GM23338 (cell line): ENCODE results near the gene MINAR1. TPM values are rescaled to one million over a fixed set of nuclear protein-coding genes. Genes with fewer than 3 reads are reported as not detected.

Source experiments
- ATAC-seq: fragments of 200-7000 bp; cut with Tn5 transposase; 3 replicates; pipeline ENCODE4 v1.9.1; 2020
- DNase-seq: peaks from one replicate; pipeline ENCODE4 v3.0.0-alpha.2; 2015; ENCODE audit warnings: low spot score
- H2AFZ ChIP-seq: fragments of 200-600 bp; sonication (generic); 2 replicates; pipeline ENCODE4 v1.8.0; 2016; ENCODE audit warnings: antibody characterized with exemption, mild to moderate bottlenecking, moderate library complexity
- H3F3A ChIP-seq: fragments of 200-600 bp; sonication (generic); replicated peaks from 2 replicates; pipeline ENCODE4 v1.8.0; 2017; ENCODE audit warnings: antibody characterized with exemption, mixed run types, low read depth
- H3K27ac ChIP-seq: fragments of 200-600 bp; sonication (generic); 2 replicates; pipeline ENCODE4 v1.6.1; 2016; ENCODE audit warnings: low read depth
- H3K27me3 ChIP-seq: fragments of 200-600 bp; sonication (generic); 2 replicates; pipeline ENCODE4 v1.8.0; 2016; ENCODE audit warnings: mild to moderate bottlenecking, mixed run types, moderate library complexity; ENCODE audit not compliant: insufficient read depth
- H3K36me3 ChIP-seq: fragments of 200-600 bp; sonication (generic); 2 replicates; pipeline ENCODE4 v1.8.0; 2016; ENCODE audit warnings: mild to moderate bottlenecking; ENCODE audit not compliant: insufficient read depth
- H3K4me1 ChIP-seq: fragments of 200-600 bp; sonication (generic); 2 replicates; pipeline ENCODE4 v1.8.0; 2016; ENCODE audit warnings: mild to moderate bottlenecking, moderate library complexity; ENCODE audit not compliant: insufficient read depth
- H3K4me2 ChIP-seq: fragments of 200-600 bp; sonication (generic); 2 replicates; pipeline ENCODE4 v1.7.1; 2017; ENCODE audit warnings: mixed run types
- H3K4me3 ChIP-seq: fragments of 200-600 bp; sonication (generic); 2 replicates; pipeline ENCODE4 v1.6.1; 2016; ENCODE audit warnings: mixed run types
- H3K79me2 ChIP-seq: fragments of 200-600 bp; sonication (generic); replicated peaks from 2 replicates; pipeline ENCODE4 v1.8.0; 2017; ENCODE audit warnings: mild to moderate bottlenecking; ENCODE audit not compliant: insufficient read depth
- H3K9me2 ChIP-seq: fragments of 200-600 bp; sonication (generic); 2 replicates; pipeline ENCODE4 v1.8.0; 2017; ENCODE audit not compliant: insufficient read depth
- H4K20me1 ChIP-seq: fragments of 200-600 bp; sonication (generic); replicated peaks from 2 replicates; pipeline ENCODE4 v1.8.0; 2017; ENCODE audit warnings: mild to moderate bottlenecking; ENCODE audit not compliant: insufficient read depth
- H3K27ac Mint-ChIP-seq: 2 replicates; pipeline ENCODE4 v1.8.0; 2020; ENCODE audit warnings: inconsistent platforms, mild to moderate bottlenecking, moderate library complexity, mixed read lengths
- H3K27me3 Mint-ChIP-seq: 3 replicates; pipeline ENCODE4 v1.8.0; 2022; ENCODE audit warnings: low read depth, mild to moderate bottlenecking, moderate library complexity, mixed read lengths, inconsistent platforms; ENCODE audit not compliant: insufficient read depth, poor library complexity
- H3K36me3 Mint-ChIP-seq: 3 replicates; pipeline ENCODE4 v1.8.0; 2021; ENCODE audit warnings: low read depth, mild to moderate bottlenecking, inconsistent platforms, moderate library complexity, mixed read lengths
- H3K4me1 Mint-ChIP-seq: 3 replicates; pipeline ENCODE4 v1.8.0; 2020; ENCODE audit warnings: mild to moderate bottlenecking, inconsistent platforms, mixed read lengths
- H3K4me3 Mint-ChIP-seq: 3 replicates; pipeline ENCODE4 v1.8.0; 2021; ENCODE audit warnings: moderate library complexity, mild to moderate bottlenecking, inconsistent platforms, mixed read lengths
- H3K9me3 Mint-ChIP-seq: 3 replicates; pipeline ENCODE4 v1.8.0; 2020; ENCODE audit warnings: moderate library complexity, mild to moderate bottlenecking, inconsistent platforms, mixed read lengths
- EZH2 ChIP-seq: fragments of 200-600 bp; sonication (generic); IDR thresholded peaks from one replicate; pipeline ENCODE4 v1.8.0; 2017; ENCODE audit warnings: antibody characterized with exemption, mild to moderate bottlenecking, low read depth; ENCODE audit not compliant: unreplicated experiment
- JUNB ChIP-seq: IDR thresholded peaks from one replicate; pipeline ENCODE4 v1.6.1; 2016; ENCODE audit warnings: antibody characterized with exemption; ENCODE audit not compliant: unreplicated experiment
- NANOG ChIP-seq: IDR thresholded peaks from 2 replicates; pipeline ENCODE4 v1.6.1; 2016; ENCODE audit warnings: antibody characterized with exemption, borderline replicate concordance
- STAT1 ChIP-seq: IDR thresholded peaks from one replicate; pipeline ENCODE4 v1.6.1; 2016; ENCODE audit warnings: antibody characterized with exemption; ENCODE audit not compliant: unreplicated experiment
- ZNF331 ChIP-seq: fragments of 250-450 bp; sonication (Bioruptor Pico); IDR thresholded peaks from 2 replicates; pipeline ENCODE4 v1.5.0; 2020; ENCODE audit warnings: low read depth, mild to moderate bottlenecking, moderate library complexity
- ZNF462 ChIP-seq: fragments of 250-450 bp; sonication (Bioruptor Pico); IDR thresholded peaks from 2 replicates; pipeline ENCODE4 v1.5.0; 2020; ENCODE audit warnings: mild to moderate bottlenecking, moderate library complexity
- polyA plus RNA-seq: library from polyadenylated mRNA; unstranded; fragments of >200 nt; fragmentation: Nextera tagmentation; extraction: Ambion mirVana; gene quantifications from 2 replicates; pipeline ENCODE4 v1.2.1, GENCODE V29; 2016
- total RNA-seq: library from RNA; depleted of rRNA; stranded (reverse); fragments of >200 nt; shearing (Covaris generic); gene quantifications from 2 replicates; pipeline ENCODE4 v1.2.3, GENCODE V29; 2014

MINAR1 gene
- total and polyA plus RNA-seq, 2 experiments from 2014 or later: 0.32 to 1.4 TPM

- DNase-seq: no peak
- Histone ChIP-seq H3K4me1 (peaks cover 35% of the 10 kb centered on the region), H4K20me1 (no peaks in the 10 kb centered on the region), H3K36me3 (no peaks in the 10 kb centered on the region), H3K27me3 (no peaks in the 10 kb centered on the region), H3K4me2 (no peak overlapping the region), H3K27ac (no peak overlapping the region), H2AFZ (no peak overlapping the region), H3K4me3 (no peak overlapping the region), H3K79me2 (no peaks in the 10 kb centered on the region), H3F3A (no peaks in the 10 kb centered on the region), H3K9me2 (no peaks in the 10 kb centered on the region)
- ATAC-seq: no peak
- H3K4me1 Mint-ChIP-seq: peaks cover 37% of the 10 kb centered on the region
- H3K9me3 Mint-ChIP-seq: no peaks in the 10 kb centered on the region
- no peak for TF ChIP-seq NANOG
- no peak for TF ChIP-seq ZNF331 (CRISPR knock-in tag)
- no peak for TF ChIP-seq ZNF462 (CRISPR knock-in tag)
- TF ChIP-seq JUNB: no peak
- no peak for TF ChIP-seq EZH2
- no peak for TF ChIP-seq STAT1
- H3K4me3 Mint-ChIP-seq: no peak overlapping the region
- H3K36me3 Mint-ChIP-seq: no peaks in the 10 kb centered on the region
- peaks cover 6% of the 10 kb centered on the region for H3K27me3 Mint-ChIP-seq
- H3K27ac Mint-ChIP-seq: no peak overlapping the region
These were observed 19.7 kb upstream of the MINAR1 start for GRCh38 chr15:79412429-79412828.

- H3K27ac Mint-ChIP-seq: no peak overlapping the region
- H3K9me3 Mint-ChIP-seq: no peaks in the 10 kb centered on the region
- Histone ChIP-seq H3K27me3 (no peaks in the 10 kb centered on the region), H3K79me2 (no peaks in the 10 kb centered on the region), H3F3A (no peaks in the 10 kb centered on the region), H3K9me2 (no peaks in the 10 kb centered on the region), H3K4me2 (no peak overlapping the region), H2AFZ (no peak overlapping the region), H3K36me3 (no peaks in the 10 kb centered on the region), H3K4me1 (peaks cover 29% of the 10 kb centered on the region), H3K27ac (no peak overlapping the region), H3K4me3 (no peak overlapping the region), H4K20me1 (no peaks in the 10 kb centered on the region; the same call in 1 of the 2 replicates)
- ATAC-seq: no peak
- no peak for DNase-seq
- H3K36me3 Mint-ChIP-seq: no peaks in the 10 kb centered on the region
- H3K4me3 Mint-ChIP-seq: no peak overlapping the region
- H3K27me3 Mint-ChIP-seq: peaks cover 6% of the 10 kb centered on the region
- H3K4me1 Mint-ChIP-seq: peaks cover 22% of the 10 kb centered on the region
- no peak for TF ChIP-seq ZNF462 (CRISPR knock-in tag)
These were observed 15.3 kb upstream of the MINAR1 start for GRCh38 chr15:79416876-79417275.
